ENCODE results near the gene TXLNA. TPM values are rescaled to one million over a fixed set of nuclear protein-coding genes. Genes with fewer than 3 reads are reported as not detected.

The TXLNA gene
- total RNA-seq, 2 donors from 2014 or later, result 97.1 to 113 TPM

DNA sequence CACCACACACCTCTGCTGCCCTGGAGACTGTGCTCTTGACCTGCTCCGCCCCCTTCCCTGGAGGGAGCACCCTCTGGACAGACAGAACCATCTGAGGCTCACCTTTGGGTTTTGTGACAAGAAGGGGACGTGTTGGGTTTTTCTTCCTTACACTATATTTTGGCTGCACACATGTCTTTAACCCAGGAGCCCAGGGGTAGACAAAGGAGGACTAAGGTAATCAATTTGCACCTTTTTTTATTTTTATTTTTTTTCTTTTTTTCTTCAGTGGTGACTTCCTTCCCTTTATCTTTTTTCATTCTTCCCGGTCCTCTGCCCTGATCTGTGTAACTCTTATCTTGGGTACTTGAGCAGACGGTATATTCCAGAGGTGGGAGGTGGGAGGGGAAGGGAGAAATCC, 8.5 kb upstream of the TXLNA start:
- H3K36me3 Mint-ChIP-seq (ENCODE audit: insufficient read depth in 2 of 2), result peaks cover 7 to 23% of the 10 kb centered on the region in 2 donors
- ATAC-seq (replicated peaks in 1 of 2), result no peak
- no peaks in the 10 kb centered on the region for H3K9me3 Mint-ChIP-seq
- H3K27me3 Mint-ChIP-seq (ENCODE audit: low read depth), result no peaks in the 10 kb centered on the region
- no peak overlapping the region for H3K4me3 Mint-ChIP-seq
- H3K27ac Mint-ChIP-seq, result no peak overlapping the region
- peaks cover 17% of the 10 kb centered on the region for H3K4me1 Mint-ChIP-seq (ENCODE audit: low read depth)
- no peak for DNase-seq

- DNase-seq (no peak), ATAC-seq (replicated peaks in 1 of 2) (no peak)
- Mint-ChIP-seq H3K36me3 (ENCODE audit: insufficient read depth in 2 of 2) (peaks cover 5 to 20% of the 10 kb centered on the region in 2 donors), H3K9me3 (no peaks in the 10 kb centered on the region), H3K27me3 (ENCODE audit: low read depth) (no peaks in the 10 kb centered on the region), H3K4me1 (ENCODE audit: low read depth) (peaks cover 17% of the 10 kb centered on the region), H3K4me3 (no peak overlapping the region), H3K27ac (peak overlapping the region; percentile 19)
These were observed 6.7 kb upstream of the TXLNA start for GRCh38 chr1:32172621-32173245.

GRCh38 chr1:32178380-32179192, 889 bp upstream of the TXLNA start:
- Mint-ChIP-seq H3K36me3 (ENCODE audit: insufficient read depth in 2 of 2) (peaks cover 17 to 29% of the 10 kb centered on the region in 2 donors), H3K4me1 (ENCODE audit: low read depth) (peaks cover 43% of the 10 kb centered on the region), H3K27me3 (ENCODE audit: low read depth) (no peaks in the 10 kb centered on the region), H3K4me3 (peak overlapping the region; percentile 98 to 99), H3K9me3 (no peaks in the 10 kb centered on the region), H3K27ac (peak overlapping the region; percentile 98)
- DNase-seq, result no peak
- ATAC-seq (replicated peaks in 1 of 2), result no peak

- peak overlapping the region; percentile 98 for H3K27ac Mint-ChIP-seq
- H3K9me3 Mint-ChIP-seq, result no peaks in the 10 kb centered on the region
- H3K4me3 Mint-ChIP-seq, result peak overlapping the region; percentile 98 to 99
- ATAC-seq (replicated peaks in 1 of 2), result no peak
- peaks cover 48% of the 10 kb centered on the region for H3K4me1 Mint-ChIP-seq (ENCODE audit: low read depth)
- H3K27me3 Mint-ChIP-seq (ENCODE audit: low read depth), result no peaks in the 10 kb centered on the region
- H3K36me3 Mint-ChIP-seq (ENCODE audit: insufficient read depth in 2 of 2), result peaks cover 19 to 34% of the 10 kb centered on the region in 2 donors
- DNase-seq, result no peak
These were observed 357 bp upstream of the TXLNA start for GRCh38 chr1:32179193-32179442.

GRCh38 chr1:32180186-32181060, 948 bp downstream of the TXLNA start:
- H3K27ac Mint-ChIP-seq, result peak overlapping the region; percentile 98
- H3K27me3 Mint-ChIP-seq (ENCODE audit: low read depth), result no peaks in the 10 kb centered on the region
- peak overlapping the region; percentile 98 to 99 for H3K4me3 Mint-ChIP-seq
- no peaks in the 10 kb centered on the region for H3K9me3 Mint-ChIP-seq
- DNase-seq (peak; percentile 42 to 48), ATAC-seq (replicated peaks in 1 of 2) (peak; percentile 20 to 34)
- H3K4me1 Mint-ChIP-seq (ENCODE audit: low read depth), result peaks cover 59% of the 10 kb centered on the region
- peaks cover 26 to 40% of the 10 kb centered on the region in 2 donors for H3K36me3 Mint-ChIP-seq (ENCODE audit: insufficient read depth in 2 of 2)

- H3K27me3 Mint-ChIP-seq (ENCODE audit: low read depth), result no peaks in the 10 kb centered on the region
- peaks cover 28 to 46% of the 10 kb centered on the region in 2 donors for H3K36me3 Mint-ChIP-seq (ENCODE audit: insufficient read depth in 2 of 2)
- peak overlapping the region; percentile 98 for H3K27ac Mint-ChIP-seq
- H3K9me3 Mint-ChIP-seq, result no peaks in the 10 kb centered on the region
- H3K4me1 Mint-ChIP-seq (ENCODE audit: low read depth), result peaks cover 64% of the 10 kb centered on the region
- DNase-seq, result no peak
- H3K4me3 Mint-ChIP-seq, result peak overlapping the region; percentile 98 to 99
- no peak for ATAC-seq (replicated peaks in 1 of 2)
These were observed 1.6 kb downstream of the TXLNA start for GRCh38 chr1:32181065-32181464.

GRCh38 chr1:32181563-32181962, 2.1 kb downstream of the TXLNA start:
- ATAC-seq (replicated peaks in 1 of 2), result no peak
- Mint-ChIP-seq H3K9me3 (no peaks in the 10 kb centered on the region), H3K27me3 (ENCODE audit: low read depth) (no peaks in the 10 kb centered on the region), H3K27ac (peak overlapping the region; percentile 98), H3K36me3 (ENCODE audit: insufficient read depth in 2 of 2) (peaks cover 33 to 51% of the 10 kb centered on the region in 2 donors), H3K4me1 (ENCODE audit: low read depth) (peaks cover 69% of the 10 kb centered on the region), H3K4me3 (peak overlapping the region; percentile 98 to 99)
- no peak for DNase-seq

GRCh38 chr1:32182060-32182459, 2.6 kb downstream of the TXLNA start:
- H3K27me3 Mint-ChIP-seq (ENCODE audit: low read depth), result no peaks in the 10 kb centered on the region
- H3K27ac Mint-ChIP-seq, result peak overlapping the region; percentile 78
- DNase-seq, result no peak

GRCh38 chr1:32184650-32185049, 5.2 kb downstream of the TXLNA start:
- no peak for ATAC-seq (replicated peaks in 1 of 2)
- DNase-seq, result no peak
- Mint-ChIP-seq H3K9me3 (no peaks in the 10 kb centered on the region), H3K27ac (peak overlapping the region; percentile 84), H3K4me1 (ENCODE audit: low read depth) (peaks cover 72% of the 10 kb centered on the region), H3K27me3 (ENCODE audit: low read depth) (no peaks in the 10 kb centered on the region), H3K4me3 (peak overlapping the region; percentile 70), H3K36me3 (ENCODE audit: insufficient read depth in 2 of 2) (peaks cover 36 to 68% of the 10 kb centered on the region in 2 donors)

More at GRCh38 chr1:32182060-32182459, 2.6 kb downstream of the TXLNA start:
- Mint-ChIP-seq H3K36me3 (ENCODE audit: insufficient read depth in 2 of 2) (peaks cover 33 to 53% of the 10 kb centered on the region in 2 donors), H3K9me3 (no peaks in the 10 kb centered on the region), H3K4me1 (ENCODE audit: low read depth) (peaks cover 72% of the 10 kb centered on the region), H3K4me3 (peak overlapping the region; percentile 68 to 98)
- no peak for ATAC-seq (replicated peaks in 1 of 2)

DNA sequence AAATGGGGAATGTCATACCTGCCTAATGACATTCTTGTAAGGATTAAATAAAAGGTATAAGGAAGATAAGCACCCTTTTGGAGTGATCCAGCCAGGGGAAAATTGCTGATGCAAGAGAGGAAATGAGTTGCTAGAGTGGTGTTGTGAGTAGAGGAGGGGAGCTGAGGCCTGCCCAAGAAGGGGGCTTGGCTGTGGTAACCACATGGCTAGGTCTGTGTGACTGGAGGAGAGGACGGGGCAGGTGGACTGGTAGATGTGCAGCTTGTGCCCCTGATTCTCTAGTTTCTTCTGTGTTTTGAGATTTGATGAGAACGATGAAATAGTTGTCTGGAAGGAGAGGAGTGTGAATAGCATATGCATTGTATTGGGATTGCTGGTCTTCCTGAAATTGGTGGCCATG, 6.6 kb downstream of the TXLNA start:
- H3K4me1 Mint-ChIP-seq (ENCODE audit: low read depth), result peaks cover 60% of the 10 kb centered on the region
- peaks cover 30 to 66% of the 10 kb centered on the region in 2 donors for H3K36me3 Mint-ChIP-seq (ENCODE audit: insufficient read depth in 2 of 2)
- DNase-seq, result no peak
- peak overlapping the region; percentile 62 to 73 for H3K4me3 Mint-ChIP-seq
- ATAC-seq (replicated peaks in 1 of 2), result peak; percentile 52 to 61
- H3K27ac Mint-ChIP-seq, result peak overlapping the region; percentile 99
- H3K9me3 Mint-ChIP-seq, result no peaks in the 10 kb centered on the region
- H3K27me3 Mint-ChIP-seq (ENCODE audit: low read depth), result no peaks in the 10 kb centered on the region

DNA sequence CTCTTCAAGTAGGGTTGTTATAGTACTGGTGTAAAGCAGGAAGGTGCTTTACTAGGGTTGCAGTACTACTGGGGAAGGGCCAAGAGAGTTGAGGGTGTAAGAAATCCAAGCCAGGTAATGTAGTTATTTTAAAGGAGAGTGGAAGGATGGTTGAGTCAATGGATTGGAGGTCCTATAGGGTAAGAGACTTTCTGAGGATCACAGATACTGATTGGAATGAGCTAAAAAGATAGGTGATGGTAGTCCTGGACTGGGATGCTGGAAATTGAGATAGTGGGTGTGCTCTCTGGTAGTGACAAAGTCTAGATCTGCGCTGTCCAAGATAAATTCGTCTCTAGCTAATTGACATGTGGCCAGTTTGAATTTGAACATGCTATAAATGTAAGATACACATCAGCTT, 7.0 kb downstream of the TXLNA start:
- Mint-ChIP-seq H3K4me1 (ENCODE audit: low read depth) (peaks cover 60% of the 10 kb centered on the region), H3K27ac (peak overlapping the region; percentile 99), H3K4me3 (peak overlapping the region; percentile 62 to 73), H3K36me3 (ENCODE audit: insufficient read depth in 2 of 2) (peaks cover 26 to 64% of the 10 kb centered on the region in 2 donors), H3K9me3 (no peaks in the 10 kb centered on the region), H3K27me3 (ENCODE audit: low read depth) (no peaks in the 10 kb centered on the region)
- ATAC-seq (replicated peaks in 1 of 2), result peak in 1 of 2 donors; percentile 7
- DNase-seq, result no peak

GRCh38 chr1:32187850-32188249, 8.4 kb downstream of the TXLNA start:
- H3K36me3 Mint-ChIP-seq (ENCODE audit: insufficient read depth in 2 of 2), result peaks cover 29 to 66% of the 10 kb centered on the region in 2 donors
- no peaks in the 10 kb centered on the region for H3K9me3 Mint-ChIP-seq
- no peak overlapping the region for H3K27ac Mint-ChIP-seq

More at GRCh38 chr1:32187850-32188249, 8.4 kb downstream of the TXLNA start:
- peaks cover 60% of the 10 kb centered on the region for H3K4me1 Mint-ChIP-seq (ENCODE audit: low read depth)
- H3K27me3 Mint-ChIP-seq (ENCODE audit: low read depth), result no peaks in the 10 kb centered on the region
- no peak for ATAC-seq (replicated peaks in 1 of 2)
- no peak for DNase-seq
- no peak overlapping the region for H3K4me3 Mint-ChIP-seq
